Measurements from ENCODE around the gene TLCD3B. TPM values are rescaled to one million over a fixed set of nuclear protein-coding genes. Genes with fewer than 3 reads are reported as not detected.

TLCD3B gene
- polyA plus RNA-seq, 1 donor from 2014 or later, result 18.9 TPM

GRCh38 chr16:30040221-30040620 is 9.2 kb upstream of the TLCD3B start:
- Histone ChIP-seq H3K27me3 (ENCODE audit: insufficient read depth, low read depth, low read length) (no peaks in the 10 kb centered on the region), H3K27ac (ENCODE audit: low read length) (no peak overlapping the region), H2AFZ (ENCODE audit: low read depth, low read length) (no peak overlapping the region), H3K4me3 (ENCODE audit: low read length) (no peak overlapping the region), H3K9ac (ENCODE audit: low read length) (no peak overlapping the region), H3K79me2 (replicated peaks; ENCODE audit: insufficient read depth, low read length) (no peaks in the 10 kb centered on the region), H3K9me3 (ENCODE audit: low read length) (no peaks in the 10 kb centered on the region), H4K20me1 (ENCODE audit: insufficient read depth) (no peaks in the 10 kb centered on the region), H3K9me2 (ENCODE audit: insufficient read depth, low read length) (no peaks in the 10 kb centered on the region), H3K36me3 (ENCODE audit: insufficient read depth, low read length) (no peaks in the 10 kb centered on the region), H3F3A (ENCODE audit: insufficient read depth, low read length, poor library complexity, severe bottlenecking) (no peaks in the 10 kb centered on the region), H3K4me2 (ENCODE audit: low read length) (no peak overlapping the region)
- TF ChIP-seq POLR2AphosphoS5 (IDR thresholded peaks at IDR 0.05), result no peak
- no peak for TF ChIP-seq EZH2 (IDR thresholded peaks at IDR 0.05; ENCODE audit: borderline replicate concordance, insufficient read depth, low read length, poor library complexity, severe bottlenecking)
- no peak for TF ChIP-seq EP300 (conservative IDR thresholded peaks at IDR 0.05; ENCODE audit: poor library complexity, severe bottlenecking)
- TF ChIP-seq TAF1 (IDR thresholded peaks at IDR 0.05; ENCODE audit: low read depth), result no peak
- no peak for TF ChIP-seq MXI1 (conservative IDR thresholded peaks at IDR 0.05; ENCODE audit: poor library complexity, severe bottlenecking)
- no peak for TF ChIP-seq CTCF (IDR thresholded peaks at IDR 0.05; ENCODE audit: poor library complexity, severe bottlenecking)
- no peak for TF ChIP-seq REST (IDR thresholded peaks at IDR 0.05; ENCODE audit: borderline replicate concordance)
- no peak for TF ChIP-seq SMC3 (conservative IDR thresholded peaks at IDR 0.05; ENCODE audit: poor library complexity)
- TF ChIP-seq RAD21 (conservative IDR thresholded peaks at IDR 0.05), result no peak

DNA sequence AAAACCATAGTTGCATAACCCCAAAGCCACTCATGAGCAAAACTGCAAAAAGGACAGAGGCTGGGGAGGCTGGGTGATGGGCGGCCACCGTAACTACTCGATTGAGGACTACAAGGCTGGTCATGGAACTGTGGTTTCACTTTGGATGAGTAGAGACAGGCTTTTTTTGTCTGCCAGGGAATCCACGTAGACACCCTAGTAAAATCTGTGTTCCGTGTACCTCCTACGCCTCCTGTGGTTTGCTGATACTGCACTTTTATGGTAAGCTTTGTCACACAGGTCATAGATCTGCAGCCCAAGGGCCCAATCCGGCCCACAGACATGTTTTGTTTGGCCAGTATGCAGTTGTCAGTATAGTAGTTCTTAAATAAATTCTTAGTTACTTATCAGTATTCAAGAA is 2.2 kb upstream of the TLCD3B start:
- Histone ChIP-seq H4K20me1 (ENCODE audit: insufficient read depth) (no peaks in the 10 kb centered on the region), H3K9me2 (ENCODE audit: insufficient read depth, low read length) (no peaks in the 10 kb centered on the region), H3F3A (ENCODE audit: insufficient read depth, low read length, poor library complexity, severe bottlenecking) (no peaks in the 10 kb centered on the region), H3K36me3 (ENCODE audit: insufficient read depth, low read length) (no peaks in the 10 kb centered on the region), H3K79me2 (replicated peaks; ENCODE audit: insufficient read depth, low read length) (peaks cover 8% of the 10 kb centered on the region), H3K27ac (ENCODE audit: low read length) (no peak overlapping the region), H3K27me3 (ENCODE audit: insufficient read depth, low read depth, low read length) (no peaks in the 10 kb centered on the region), H3K4me3 (ENCODE audit: low read length) (no peak overlapping the region), H3K9me3 (ENCODE audit: low read length) (no peaks in the 10 kb centered on the region), H2AFZ (ENCODE audit: low read depth, low read length) (no peak overlapping the region), H3K4me2 (ENCODE audit: low read length) (no peak overlapping the region), H3K9ac (ENCODE audit: low read length) (no peak overlapping the region)
- TF ChIP-seq RAD21 (conservative IDR thresholded peaks at IDR 0.05) (no peak), SMC3 (conservative IDR thresholded peaks at IDR 0.05; ENCODE audit: poor library complexity) (no peak), MXI1 (conservative IDR thresholded peaks at IDR 0.05; ENCODE audit: poor library complexity, severe bottlenecking) (no peak), REST (IDR thresholded peaks at IDR 0.05; ENCODE audit: borderline replicate concordance) (no peak), TAF1 (IDR thresholded peaks at IDR 0.05; ENCODE audit: low read depth) (no peak), EP300 (conservative IDR thresholded peaks at IDR 0.05; ENCODE audit: poor library complexity, severe bottlenecking) (no peak), POLR2AphosphoS5 (IDR thresholded peaks at IDR 0.05) (no peak), EZH2 (IDR thresholded peaks at IDR 0.05; ENCODE audit: borderline replicate concordance, insufficient read depth, low read length, poor library complexity, severe bottlenecking) (no peak), CTCF (IDR thresholded peaks at IDR 0.05; ENCODE audit: poor library complexity, severe bottlenecking) (no peak)

All from neural cell (in vitro differentiated cells).